ENCODE data around the gene AADACL3.
"Not testable (repeated sequence)": the region's sequence is repeated elsewhere in the genome, so short reads cannot be mapped to it uniquely, and the experiment has no call there.

The AADACL3 gene

DNA sequence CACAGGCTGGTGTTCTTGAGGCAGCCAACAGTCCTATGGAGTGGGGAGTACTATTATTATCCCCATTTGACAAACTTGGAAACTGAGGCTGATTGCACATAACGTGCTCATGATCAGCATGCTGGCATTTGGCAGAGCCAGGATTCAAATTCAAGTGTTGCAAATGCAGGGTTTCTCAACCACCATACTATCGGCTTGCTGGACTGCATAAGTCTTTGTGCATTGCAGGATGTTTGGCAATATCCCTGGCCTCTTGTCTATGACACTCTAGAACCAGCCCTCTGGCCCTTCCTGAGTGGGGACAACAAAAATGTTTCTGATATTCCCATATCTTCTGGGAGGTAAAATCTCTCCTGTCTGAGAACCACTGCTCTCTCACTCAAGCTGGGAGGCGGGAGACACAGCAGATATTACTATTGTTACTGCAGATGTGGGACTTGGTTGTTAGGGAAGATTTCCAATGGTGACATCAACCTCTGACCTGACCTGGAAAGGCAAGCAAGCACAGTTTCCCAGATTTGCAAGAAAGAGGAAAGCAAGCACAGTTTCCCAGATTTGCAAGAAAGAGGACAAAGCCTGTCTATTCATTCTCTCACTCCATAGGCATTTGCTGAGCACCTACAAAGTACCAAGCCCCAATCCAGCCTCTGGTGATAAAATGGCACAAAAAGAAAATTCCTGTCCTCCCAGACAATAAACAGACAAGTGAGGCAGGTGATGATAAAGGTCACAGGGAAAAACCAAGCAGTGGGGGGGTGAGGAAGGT lies 1.0 kb upstream of the AADACL3 start:
- DNase-seq (ENCODE audit: low spot score), result no peak

DNA sequence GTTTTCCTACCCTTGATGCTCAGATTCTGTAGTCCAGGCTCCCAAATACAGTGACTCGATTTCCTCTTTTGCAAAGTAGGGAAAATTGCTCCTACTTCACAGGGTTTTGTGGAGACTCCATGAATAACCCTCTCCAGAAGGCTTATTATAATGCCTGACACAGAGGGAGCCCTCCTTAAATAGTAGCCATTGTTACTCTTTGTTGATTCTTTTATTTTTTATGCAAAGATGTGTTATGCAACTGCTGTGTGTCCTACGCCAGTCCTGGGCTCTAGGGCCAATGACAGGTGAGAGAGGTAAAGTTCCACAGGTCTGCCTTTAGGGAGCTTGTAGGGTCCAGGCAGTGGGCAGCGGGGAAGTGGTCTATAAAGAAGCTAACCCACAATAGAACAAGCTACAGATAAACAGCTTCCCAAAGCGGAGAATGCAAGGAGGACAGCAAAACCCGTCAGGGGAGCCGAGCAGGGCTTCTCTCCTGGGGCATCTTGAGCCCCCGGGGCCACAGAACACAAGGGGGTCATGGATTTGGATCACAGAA lies 1.5 kb downstream of the AADACL3 start:
- no peak for DNase-seq (ENCODE audit: low spot score)

DNA sequence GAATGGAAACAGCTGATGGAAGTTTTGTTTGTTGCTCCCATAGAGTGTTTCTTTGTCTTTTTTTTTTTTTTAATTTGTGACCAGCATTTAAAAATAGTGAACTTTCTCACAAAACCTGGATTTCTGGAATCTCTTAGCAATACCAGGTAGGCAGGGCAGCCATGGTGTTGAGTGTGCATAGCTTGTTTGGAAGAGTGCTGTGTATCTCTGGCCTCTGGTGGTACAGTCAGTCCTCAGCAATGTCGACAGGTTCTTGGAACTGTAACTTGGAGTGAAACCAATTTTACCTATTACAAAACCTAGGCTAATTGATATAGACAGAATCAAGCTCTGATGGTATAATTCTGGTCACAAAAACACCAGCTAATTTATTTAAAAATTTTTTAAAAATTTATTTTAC lies 6.7 kb downstream of the AADACL3 start:
- no peak for DNase-seq (ENCODE audit: low spot score)

DNA sequence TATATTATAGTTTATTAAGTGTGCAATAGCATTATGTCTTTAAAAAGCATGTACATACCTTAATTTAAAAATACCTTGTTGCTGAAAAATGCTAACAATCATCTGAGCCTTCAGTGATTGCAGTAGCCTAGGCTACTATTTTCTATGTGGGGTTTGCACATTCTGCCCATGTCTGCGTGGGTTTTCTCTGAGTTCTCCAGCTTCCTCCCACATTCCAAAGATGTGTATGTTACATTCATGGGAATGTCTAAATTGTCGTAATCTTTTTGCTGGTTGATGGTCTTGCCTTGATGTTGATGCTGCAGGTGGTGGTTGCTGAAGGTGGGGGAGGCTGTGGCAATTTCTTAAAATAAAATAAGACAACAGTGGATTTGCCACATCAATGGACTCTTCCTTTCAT lies 12.5 kb downstream of the AADACL3 start:
- no peak for DNase-seq (ENCODE audit: low spot score)

DNA sequence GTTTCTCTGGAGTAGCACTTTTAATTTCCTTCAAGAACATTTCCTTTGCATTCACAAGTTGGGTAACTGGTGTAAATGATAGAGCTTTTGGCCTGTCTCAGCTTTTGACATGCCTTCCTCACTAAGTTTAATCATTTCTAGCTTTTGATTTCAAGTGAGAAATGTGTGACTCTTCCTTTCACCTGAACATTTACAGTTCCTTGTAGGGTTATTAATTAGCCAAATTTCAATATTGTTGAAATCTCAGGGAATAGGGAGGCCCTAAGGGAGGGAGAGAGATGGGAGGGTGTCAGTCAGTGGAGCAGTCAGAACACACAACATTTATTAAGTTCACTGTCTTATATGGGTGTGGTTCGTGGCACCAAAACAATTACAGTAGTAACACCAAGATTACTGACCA lies 14.2 kb downstream of the AADACL3 start:
- no peak for DNase-seq (ENCODE audit: low spot score)

DNA sequence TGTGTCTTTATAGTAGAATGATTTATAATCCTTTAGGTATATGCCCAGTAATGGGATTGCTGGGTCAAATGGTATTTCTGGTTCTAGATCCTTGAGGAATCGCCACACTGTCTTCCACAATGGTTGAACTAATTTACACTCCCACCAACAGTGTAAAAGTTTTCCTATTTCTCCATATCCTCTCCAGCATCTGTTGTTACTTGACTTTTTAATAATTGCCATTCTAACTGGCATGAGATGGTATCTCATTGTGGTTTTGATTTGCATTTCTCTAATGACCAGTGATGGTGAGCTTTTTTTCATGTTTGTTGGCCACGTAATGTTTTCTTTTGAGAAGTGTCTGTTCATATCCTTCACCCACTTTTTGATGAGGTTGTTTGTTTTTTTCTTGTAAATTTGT lies 15.2 kb downstream of the AADACL3 start:
- DNase-seq (ENCODE audit: low spot score), result not testable (repeated sequence)

DNA sequence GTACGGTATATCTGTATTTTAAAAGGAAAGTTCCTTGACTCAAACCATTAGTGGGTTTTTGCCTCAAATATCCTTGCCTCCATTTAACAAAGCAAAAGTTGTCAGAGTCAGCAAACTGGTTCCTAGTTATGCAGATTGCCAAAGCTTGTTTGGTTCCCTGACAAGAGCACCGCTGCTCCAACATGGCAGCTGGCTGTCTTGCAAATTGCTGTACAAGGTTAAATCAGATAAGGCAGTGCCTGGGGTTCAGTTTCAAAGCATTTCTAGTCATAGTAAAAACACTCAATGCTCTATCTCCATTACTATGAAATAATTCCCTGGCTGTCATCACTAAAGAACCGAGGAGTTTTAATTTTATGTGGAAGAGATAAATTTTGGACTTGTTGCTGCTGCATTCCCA lies 18.7 kb downstream of the AADACL3 start:
- DNase-seq (ENCODE audit: low spot score), result no peak

DNA sequence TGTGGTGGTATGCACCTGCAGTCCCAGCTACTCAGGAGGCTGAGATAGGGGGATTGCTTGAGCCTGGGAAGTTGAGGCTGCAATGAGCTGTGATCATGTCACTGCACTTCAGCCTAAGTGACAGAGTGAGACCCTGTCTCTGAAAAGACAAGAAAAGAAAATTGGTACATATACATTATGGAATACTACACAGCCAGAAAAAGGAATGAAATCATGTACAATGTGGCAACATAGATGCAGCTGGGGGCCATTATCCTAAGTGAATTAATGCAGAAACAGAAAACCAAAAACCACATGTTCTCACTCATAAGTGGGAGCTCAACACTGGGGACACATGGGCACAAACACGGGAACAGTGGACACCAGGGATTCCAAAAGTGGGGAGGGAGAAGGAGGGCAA lies 23.0 kb downstream of the AADACL3 start:
- no peak for DNase-seq (ENCODE audit: low spot score)

DNA sequence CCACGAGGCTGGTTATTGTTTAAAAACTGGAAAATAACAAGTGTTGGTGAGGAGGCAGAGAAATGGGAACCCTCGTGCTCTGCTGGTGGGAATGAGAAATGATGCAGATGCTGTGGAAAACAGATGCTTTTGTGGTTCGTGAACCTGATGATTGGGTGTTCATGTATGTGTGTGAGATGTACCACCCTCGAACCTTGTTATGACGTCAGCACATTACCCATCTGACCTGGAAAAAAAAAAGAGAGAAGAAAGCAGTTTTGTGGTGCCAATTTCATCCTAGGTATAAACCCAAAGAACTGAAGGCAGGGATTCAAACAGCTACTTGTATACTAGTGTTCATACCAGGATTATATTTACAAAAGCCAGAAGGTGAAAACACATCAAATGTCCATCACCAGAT lies 23.7 kb downstream of the AADACL3 start:
- DNase-seq (ENCODE audit: low spot score), result no peak

DNA sequence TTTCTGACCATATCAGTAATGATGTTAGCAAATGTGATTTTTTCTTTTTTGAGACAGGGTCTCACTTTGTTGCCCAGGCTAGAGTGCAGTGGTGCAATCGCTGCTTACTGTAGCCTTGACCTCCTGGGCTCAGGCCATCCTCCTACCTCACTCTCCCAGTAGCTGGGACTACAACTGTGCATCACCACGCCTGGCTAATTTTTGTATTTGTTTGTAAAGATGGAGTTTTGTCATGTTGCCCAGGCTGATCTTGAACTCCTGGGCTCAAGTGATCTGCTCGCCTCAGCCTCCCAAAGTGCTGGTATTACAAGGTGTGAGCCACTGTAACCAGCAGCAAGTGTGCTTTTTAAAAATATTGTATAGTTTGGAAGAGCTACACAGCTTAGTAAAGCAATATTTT lies 26.0 kb downstream of the AADACL3 start:
- no peak for DNase-seq (ENCODE audit: low spot score)

DNA sequence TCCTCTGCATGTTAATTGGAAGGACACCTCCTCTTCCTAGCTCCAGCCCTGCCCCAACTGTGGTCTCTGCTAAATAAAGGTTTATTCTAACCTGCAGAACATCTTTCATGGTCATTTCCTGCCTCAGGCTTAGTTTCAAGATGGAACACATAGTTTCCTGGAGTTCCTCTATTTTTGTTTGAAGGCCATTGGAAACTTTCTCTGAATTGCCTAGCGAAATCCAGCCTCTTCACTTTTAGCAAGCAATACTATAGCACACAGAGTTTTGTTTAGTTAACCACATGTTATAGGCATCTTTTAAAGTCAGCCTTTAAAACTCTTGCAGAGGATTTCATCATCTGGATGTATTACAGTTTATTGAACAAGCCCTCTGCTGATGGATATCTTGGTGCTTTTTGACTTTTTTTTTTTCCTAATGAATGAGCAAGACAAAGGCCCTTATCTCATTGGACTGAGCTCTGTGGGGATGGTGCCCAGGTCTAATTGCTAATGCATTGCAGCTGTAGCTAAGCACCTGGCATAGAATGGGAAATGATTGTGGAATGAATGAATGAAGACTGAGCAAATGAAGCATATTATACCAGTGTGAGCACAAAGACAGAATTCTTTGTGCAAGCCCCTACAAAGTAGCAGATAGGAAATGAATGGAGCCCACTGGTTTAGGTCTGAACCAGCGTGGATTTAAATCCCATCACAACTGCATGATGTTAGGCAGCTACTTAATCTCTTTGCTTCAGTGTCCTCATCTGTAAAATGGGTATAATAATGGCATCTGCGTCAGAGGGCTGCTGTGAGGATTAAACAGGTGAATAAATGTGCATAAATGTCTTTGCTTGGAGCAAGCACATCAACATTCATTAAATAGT lies 29.4 kb downstream of the AADACL3 start:
- no peak for DNase-seq (ENCODE audit: low spot score)

DNA sequence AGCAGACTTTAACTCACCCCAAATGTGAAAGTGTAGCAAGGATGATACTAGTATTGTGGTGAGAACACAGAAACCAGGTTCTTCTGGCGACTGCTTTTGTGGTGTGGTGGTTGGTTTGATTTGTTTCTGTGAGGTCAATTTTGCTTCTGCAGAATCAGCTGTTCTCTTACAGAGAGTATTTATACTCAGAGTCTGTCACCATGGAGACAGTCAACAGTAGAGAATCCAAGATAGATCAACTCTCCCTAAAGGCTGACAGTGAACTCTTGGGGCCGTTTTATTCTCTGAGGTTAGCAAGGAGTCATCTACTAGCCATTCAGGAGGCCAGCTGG lies 30.0 kb downstream of the AADACL3 start, which contains the start of gene CFAP107:
CFAP107 (plus strand) TSS at position 209 of the 332 bp plus-strand sequence. CDS start 231 bp downstream, outside the sequence.
- no peak for DNase-seq (ENCODE audit: low spot score)

DNA sequence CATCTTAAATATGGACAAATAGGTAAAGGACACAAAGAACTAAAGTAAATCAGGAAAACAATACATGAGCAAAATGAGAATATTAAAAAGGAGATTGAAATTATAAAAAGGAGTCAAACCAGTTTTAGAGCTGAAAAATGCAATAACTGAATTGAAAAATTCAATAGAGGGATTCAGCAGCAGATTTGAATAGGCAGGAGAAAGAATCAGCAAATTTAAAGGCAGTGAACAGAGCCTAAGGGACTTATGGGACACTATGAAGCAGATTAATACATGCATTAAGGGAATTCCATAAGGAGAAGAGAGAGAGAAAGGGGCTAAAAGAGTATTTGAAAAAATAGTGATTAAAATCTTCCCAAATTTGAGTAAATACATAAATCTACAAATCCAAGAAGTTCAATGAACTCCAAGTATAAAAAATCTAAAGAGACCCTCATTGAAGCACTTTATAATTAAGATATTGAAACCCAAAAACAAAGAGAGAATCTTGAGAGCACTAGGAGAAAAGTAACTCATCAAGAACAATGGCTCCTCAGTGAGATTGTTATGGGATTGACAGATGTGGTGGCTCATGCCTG lies 33.0 kb downstream of the AADACL3 start:
- no peak for DNase-seq (ENCODE audit: low spot score)

DNA sequence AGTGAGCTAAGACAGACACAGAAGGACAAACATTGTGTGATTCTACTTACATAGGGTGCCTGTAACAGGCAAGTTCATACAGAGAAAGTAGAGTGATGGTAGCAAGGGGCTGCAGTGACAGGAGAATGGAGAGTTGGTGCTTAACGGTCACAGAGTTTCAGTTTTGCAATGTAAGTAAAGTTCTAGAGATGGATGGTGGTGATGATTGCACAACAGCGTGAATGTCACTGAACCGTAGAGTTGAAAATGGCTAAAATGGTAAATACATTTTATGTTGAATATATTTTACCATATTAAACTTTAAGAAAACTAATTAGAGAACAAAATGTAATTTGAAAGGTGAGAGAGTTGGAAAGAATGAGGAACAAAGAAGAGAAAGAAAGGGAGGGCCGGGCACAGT lies 38.8 kb downstream of the AADACL3 start:
- no peak for DNase-seq (ENCODE audit: low spot score)

DNA sequence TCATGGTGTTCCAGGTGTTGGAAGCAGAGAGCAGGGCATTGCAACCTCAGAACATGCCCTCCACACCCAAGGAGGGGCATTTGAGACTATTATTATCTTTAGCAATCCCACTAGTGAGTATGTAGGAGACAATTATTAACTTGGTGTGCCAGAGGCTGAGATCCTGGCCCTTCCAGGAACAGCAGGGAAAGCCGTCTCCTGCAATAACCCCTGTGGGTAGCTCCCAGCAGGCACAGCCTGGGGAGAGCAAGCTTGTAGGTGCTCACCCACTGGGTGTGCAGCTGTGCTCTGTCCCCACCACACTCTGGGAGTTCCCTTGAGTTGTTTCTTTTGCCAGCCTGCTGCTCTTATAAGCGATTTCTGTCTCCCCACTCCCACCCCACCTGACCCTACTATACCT lies 40.4 kb downstream of the AADACL3 start:
- DNase-seq (ENCODE audit: low spot score), result no peak

DNA sequence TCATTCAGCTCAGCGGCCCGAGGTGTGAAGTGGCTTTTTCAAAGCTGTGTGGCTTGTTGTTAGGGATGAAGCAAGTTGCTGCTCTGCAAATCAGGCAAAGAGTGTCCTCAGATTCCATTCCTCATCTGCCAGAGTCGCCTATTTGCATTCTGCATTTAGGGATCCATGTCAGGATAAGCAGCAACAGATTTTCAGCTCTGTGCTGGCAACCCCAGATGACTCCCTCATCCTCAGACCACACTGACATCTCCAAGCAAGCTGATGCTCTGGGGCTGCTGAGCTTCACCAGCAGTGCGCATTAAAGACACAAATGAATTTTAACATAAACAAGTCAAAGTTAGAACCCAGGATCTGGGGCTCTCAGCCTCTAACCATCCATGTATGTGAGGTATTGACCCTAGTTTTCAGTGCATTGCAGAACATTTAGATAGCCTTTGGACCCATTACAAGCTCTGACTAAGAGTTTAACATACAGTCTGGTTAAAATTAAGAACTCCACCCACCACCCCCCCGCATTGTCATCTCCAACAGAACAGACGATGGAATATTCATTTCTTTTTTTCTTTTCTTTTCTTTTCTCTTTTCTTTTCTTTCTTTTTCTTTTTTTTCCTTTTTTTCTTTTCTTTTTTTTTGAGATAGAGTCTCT lies 41.0 kb downstream of the AADACL3 start:
- DNase-seq (ENCODE audit: low spot score), result no peak

DNA sequence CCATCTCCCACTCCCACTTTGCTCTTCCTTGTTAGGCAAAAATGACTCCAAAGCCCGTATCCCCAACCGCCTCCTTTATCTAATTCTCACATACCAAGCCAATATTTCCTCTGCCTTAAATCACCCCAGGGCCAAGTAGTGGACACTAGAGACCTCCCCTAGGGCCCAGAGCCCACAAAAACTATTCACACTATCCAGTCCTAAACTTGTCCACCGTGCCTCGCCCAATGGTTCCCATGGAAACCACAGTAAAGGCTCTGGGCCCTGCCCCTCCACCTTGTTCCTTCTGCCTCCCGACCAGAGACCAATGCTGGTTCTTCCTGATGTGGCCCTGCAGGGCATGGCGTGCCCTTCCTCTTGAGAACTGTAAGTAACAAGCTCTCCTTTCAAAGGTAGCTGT lies 41.9 kb downstream of the AADACL3 start:
- no peak for DNase-seq (ENCODE audit: low spot score)

DNA sequence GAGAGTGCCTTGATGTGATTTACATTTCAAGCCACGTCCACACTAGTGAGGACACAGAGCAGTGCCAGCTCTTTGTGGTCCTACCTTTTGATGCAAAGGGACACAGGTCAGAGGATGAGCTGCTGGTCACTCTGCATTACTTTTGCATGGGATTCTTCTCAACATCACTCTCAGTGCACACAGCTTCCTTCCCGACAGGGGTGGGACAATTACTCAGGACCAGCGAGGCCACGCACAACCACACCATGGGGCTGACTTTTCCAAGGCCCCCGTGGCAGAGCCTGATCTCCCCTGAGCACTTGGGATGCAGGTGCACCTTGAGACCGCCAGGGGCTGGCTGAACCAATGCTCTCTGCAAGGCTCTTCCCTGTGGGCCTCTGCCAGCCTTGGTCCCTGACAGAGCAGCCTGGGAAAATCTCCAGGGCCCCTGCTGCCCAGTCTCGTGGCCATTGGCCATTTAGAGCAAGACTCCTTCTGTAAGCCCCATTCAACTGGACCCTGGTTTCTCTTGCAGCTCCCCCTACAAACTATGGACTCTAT lies 44.4 kb downstream of the AADACL3 start:
- DNase-seq (ENCODE audit: low spot score), result no peak

DNA sequence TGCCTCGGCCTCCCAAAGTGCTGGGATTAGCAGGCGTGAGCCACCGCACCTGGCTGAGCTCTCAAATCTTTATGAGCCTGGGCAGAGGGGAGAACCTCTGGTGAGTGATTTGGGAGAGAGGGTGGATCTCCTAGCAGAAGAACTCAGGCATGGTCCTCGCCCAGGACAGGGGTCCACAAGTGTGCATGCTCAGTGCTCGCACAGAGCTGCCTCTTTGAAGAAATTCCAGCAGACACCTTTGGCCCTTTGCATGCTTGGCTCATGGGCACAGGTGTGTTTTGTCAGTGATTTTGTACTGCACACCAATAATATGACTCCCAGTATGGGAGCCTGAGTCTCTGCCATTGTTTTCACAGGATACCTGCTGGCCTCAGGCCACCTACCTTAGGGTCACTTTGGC lies 45.9 kb downstream of the AADACL3 start:
- no peak for DNase-seq (ENCODE audit: low spot score)

DNA sequence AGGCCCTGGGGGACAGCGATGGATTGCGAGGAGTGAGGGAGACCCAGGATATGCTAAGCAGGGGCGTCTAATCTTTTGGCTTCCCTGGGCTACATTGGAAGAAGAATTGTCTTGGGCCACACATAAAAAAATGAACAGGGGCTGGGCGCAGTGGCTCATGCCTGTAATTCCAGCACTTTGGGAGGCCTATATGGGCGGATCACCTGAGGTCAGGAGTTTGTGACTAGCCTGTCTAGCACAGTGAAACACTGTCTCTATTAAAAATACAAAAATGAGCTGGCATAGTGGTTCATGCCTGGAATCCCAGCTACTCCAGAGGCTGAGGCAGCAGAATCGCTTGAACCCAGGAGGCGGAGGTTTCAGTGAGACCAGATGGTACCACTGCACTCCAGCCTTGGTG lies 46.9 kb downstream of the AADACL3 start:
- no peak for DNase-seq (ENCODE audit: low spot score)

DNA sequence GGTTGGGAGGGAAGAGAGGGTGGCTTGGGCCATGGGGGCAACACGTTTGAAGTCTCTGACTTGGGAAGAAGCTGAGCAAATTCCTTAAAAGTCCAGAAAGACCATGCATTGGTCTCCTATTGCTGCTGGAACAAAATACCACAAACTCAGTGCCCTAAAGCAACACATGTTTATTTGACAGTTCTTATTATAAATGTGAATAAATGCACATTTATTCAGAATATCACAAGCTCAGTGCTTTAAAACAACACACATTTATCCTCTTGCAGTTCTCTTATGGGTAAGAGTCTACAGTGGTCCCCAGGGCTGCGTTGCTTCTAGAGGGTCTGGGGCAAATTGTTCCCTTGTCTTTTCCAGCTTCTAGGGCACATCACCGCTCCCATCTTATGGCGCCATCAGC lies 47.6 kb downstream of the AADACL3 start:
- DNase-seq (ENCODE audit: low spot score), result no peak

DNA sequence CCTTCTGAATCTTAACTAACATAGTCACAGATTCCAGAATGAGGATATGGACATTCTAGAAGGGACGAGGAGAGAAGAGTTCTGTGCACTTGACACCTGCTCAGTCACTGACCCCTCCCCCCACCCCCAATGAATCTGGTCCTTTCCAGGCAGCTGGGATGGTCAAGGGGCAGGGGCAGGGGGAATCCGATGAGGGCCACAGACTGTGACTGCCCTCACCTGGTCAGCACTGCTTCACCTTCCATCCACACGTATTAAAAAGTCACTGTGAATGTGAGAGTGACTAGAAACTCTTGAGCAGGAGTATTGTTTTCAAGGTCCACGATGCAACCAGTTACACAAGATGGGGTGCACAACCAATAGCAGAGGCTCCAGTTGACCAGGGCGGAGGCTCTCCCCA lies 48.1 kb downstream of the AADACL3 start:
- DNase-seq (ENCODE audit: low spot score), result no peak

All from cerebellar cortex (tissue), 1 donor.